ENCODE data around the gene ZMIZ1. TPM values are rescaled to one million over a fixed set of nuclear protein-coding genes. Genes with fewer than 3 reads are reported as not detected.
A peak's percentile ranks its signal among the peaks of the same experiment; 100 is the strongest.

Gene ZMIZ1
- total RNA-seq, 4 donors from 2014 or later, result 22.7 to 37.5 (median 31.7) TPM

DNA sequence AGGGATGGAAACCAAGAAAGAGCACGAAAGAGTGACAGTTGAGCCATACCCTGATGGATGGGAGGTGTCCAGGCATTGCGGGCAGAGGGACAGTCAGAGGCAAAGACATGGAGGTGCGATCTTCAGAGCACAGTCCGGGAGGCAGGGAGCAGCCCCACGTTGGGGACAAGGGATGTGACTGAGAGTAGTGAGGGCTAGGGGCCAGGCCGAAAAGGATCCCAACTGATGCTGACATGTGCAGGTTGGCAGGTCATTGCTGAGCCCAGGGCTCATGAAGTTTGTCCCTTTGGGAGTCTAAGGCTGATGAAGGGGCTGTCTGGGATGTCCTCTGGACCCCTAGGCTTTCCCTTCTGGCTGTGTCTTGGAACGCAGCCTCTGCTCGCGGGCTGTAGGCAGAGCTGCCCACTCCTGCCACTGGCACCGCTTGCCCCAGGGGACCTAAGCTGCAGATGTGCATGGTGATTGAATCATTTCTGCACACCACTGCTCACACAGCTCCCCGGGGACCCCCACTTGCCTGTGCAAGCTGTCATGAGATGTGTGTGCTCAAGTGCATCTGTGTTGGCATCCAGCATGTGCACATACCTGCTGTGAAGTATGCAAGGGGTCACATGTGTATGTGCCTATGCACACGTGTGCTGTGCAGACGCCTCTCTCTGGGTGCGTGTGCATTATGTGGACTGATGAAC lies 125.1 kb downstream of the ZMIZ1 start:
- Histone ChIP-seq H3K4me3 (no peak overlapping the region), H3K4me1 (peaks cover 29 to 34% of the 10 kb centered on the region in 2 donors), H3K9me3 (no peaks in the 10 kb centered on the region), H3K36me3 (no peaks in the 10 kb centered on the region), H3K27ac (no peak overlapping the region), H3K27me3 (no peaks in the 10 kb centered on the region)
- in situ Hi-C loops (cut with MboI; ENCODE audit: low sequenced_read_pairs in 4 of 4), result loop anchor here (10.0 to 25.0 kb wide), 7 partner anchors 232 to 1157 kb away; partner anchors contain the start of genes POLR3A (in 1 of the 4) and RPS24 (in 1 of the 4)
- ATAC-seq (no peak), DNase-seq (no peak)
- intact Hi-C loops (cut with DNase I; ENCODE audit: low total_unique reads), result loop anchor here (2.0 to 10.0 kb wide), 5 partner anchors 27 to 891 kb away; no protein-coding TSS in a partner anchor
- TF ChIP-seq, protein P1, sequence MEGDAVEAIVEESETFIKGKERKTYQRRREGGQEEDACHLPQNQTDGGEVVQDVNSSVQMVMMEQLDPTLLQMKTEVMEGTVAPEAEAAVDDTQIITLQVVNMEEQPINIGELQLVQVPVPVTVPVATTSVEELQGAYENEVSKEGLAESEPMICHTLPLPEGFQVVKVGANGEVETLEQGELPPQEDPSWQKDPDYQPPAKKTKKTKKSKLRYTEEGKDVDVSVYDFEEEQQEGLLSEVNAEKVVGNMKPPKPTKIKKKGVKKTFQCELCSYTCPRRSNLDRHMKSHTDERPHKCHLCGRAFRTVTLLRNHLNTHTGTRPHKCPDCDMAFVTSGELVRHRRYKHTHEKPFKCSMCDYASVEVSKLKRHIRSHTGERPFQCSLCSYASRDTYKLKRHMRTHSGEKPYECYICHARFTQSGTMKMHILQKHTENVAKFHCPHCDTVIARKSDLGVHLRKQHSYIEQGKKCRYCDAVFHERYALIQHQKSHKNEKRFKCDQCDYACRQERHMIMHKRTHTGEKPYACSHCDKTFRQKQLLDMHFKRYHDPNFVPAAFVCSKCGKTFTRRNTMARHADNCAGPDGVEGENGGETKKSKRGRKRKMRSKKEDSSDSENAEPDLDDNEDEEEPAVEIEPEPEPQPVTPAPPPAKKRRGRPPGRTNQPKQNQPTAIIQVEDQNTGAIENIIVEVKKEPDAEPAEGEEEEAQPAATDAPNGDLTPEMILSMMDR (IDR thresholded peaks at IDR 0.05 in 4 of 5, conservative IDR thresholded peaks at IDR 0.05 in 1 of 5), result no peak
- TF ChIP-seq POLR2A (IDR thresholded peaks at IDR 0.05), result no peak

DNA sequence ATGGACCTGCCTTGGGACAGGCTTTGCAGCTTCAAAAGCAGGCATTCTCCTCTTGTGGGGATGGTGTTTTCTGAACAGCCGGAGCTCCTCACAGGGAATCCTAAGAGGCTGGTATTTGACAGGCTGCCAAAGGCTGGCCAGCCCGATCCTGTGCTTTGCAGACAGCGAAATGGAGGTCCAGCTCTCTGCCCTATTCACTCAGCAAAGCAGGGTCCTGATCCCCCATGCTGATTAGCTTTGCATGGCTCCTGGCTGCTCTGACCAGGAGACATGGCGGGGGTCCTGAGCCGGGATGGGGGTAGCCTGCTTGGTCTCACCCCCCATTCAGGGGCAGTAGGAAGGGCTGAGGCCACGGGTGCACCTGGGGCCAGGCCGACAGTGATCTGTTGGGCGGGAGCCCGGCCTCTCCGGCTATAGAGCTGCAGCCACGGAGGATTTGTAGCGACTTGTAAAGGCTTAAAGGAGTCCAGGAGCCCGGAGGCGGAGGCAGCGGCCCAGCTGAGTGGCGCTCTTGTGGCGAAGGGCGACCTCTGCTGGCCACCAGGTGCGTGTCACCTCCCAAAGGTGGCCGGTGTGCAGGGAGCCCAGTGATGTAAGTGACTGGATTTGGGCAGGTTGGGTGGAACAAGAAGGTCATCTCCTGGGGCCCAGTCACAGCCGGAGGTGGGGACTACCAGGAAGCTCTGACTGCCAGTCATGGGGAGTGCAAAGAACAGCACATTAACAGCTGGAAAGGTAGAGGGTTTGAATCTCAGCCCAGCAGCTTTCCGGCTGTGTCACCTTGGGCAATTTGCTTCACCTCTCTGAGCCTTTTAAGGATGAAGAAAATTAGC lies 126.5 kb downstream of the ZMIZ1 start:
- Histone ChIP-seq H3K9me3 (no peaks in the 10 kb centered on the region), H3K27me3 (no peaks in the 10 kb centered on the region), H3K4me1 (peaks cover 25 to 31% of the 10 kb centered on the region in 2 donors), H3K36me3 (no peaks in the 10 kb centered on the region), H3K27ac (peak overlapping the region; percentile 51 to 76 (median 57)), H3K4me3 (no peak overlapping the region)
- intact Hi-C loops (cut with DNase I; ENCODE audit: low total_unique reads) (loop anchor here (1.0 to 10.0 kb wide), 8 partner anchors 29 to 1148 kb away; no protein-coding TSS in a partner anchor), in situ Hi-C loops (cut with MboI; ENCODE audit: low sequenced_read_pairs in 4 of 4) (loop anchor here (10.0 to 25.0 kb wide), 7 partner anchors 233 to 1158 kb away; partner anchors contain the start of genes POLR3A (in 1 of the 4) and RPS24 (in 1 of the 4))
- DNase-seq (peak; percentile 77 to 86), ATAC-seq (peak; percentile 77 to 86)
- TF ChIP-seq, protein P1 (IDR thresholded peaks at IDR 0.05 in 4 of 5, conservative IDR thresholded peaks at IDR 0.05 in 1 of 5), result peak; percentile 90 to 96 (median 96)
- TF ChIP-seq POLR2A (IDR thresholded peaks at IDR 0.05), result no peak

DNA sequence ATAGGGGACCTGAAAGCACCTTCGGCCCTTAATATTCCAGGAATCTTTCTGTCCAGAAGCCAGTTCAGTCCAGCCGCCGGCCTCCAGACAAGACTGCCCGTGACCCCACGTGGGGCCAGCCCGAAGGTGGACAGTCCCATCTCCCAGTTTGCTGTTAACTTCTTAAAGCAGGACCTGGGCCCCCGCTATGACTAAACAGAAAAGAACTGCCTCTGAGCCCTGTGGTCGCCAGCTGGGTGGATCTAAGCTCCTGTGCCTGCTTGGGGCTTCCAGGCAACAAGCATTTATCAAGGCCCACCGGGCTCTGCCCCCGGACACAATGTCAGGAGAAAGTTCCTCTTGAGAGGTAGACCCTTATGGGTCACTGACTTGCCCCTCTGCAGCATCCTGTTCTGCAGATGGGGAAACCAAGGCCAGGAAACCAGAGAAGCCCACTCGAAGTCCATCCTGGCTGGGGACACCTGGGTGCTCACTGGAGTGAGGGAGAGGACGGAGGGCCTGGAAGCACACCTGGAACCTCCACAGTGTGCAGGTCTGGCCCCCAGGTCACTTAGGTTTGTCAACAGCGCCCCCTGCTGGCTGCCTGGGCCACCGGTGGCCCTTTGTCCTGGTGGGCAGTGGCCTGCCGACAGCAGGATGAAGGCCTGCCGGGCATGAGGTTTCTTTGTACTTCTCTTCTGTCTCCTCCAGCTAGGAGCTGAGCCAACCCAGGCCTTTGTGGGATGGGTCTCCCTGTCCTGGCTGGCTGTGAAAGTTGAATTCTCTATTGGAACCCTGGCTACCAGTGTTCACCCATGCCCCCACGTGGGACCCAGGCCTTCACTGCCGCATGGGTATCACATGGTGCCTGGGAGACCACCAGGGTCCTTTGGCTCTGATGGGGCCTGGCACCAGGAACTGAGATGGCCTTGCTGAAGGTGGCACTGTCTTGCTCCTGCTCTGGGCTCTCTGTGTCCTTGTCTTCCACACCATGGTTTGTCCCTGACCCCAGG lies 128.0 kb downstream of the ZMIZ1 start:
- DNase-seq, result peak; percentile 34 to 57
- in situ Hi-C loops (cut with MboI; ENCODE audit: low sequenced_read_pairs in 4 of 4), result loop anchor here (10.0 to 25.0 kb wide), 7 partner anchors 234 to 1159 kb away; partner anchors contain the start of genes POLR3A (in 1 of the 4) and RPS24 (in 1 of the 4)
- no peak for TF ChIP-seq POLR2A (IDR thresholded peaks at IDR 0.05)
- TF ChIP-seq, protein P1 (IDR thresholded peaks at IDR 0.05 in 4 of 5, conservative IDR thresholded peaks at IDR 0.05 in 1 of 5), result peak; percentile 87 to 96 (median 94)
- H3K4me3 ChIP-seq, result no peak overlapping the region
- no peak overlapping the region for H3K27ac ChIP-seq
- H3K4me1 ChIP-seq, result peaks cover 22% of the 10 kb centered on the region in 2 donors
- peak in 1 of 2 donors; percentile 40 for ATAC-seq
- no peaks in the 10 kb centered on the region for H3K9me3 ChIP-seq
- no peaks in the 10 kb centered on the region for H3K27me3 ChIP-seq
- no peaks in the 10 kb centered on the region for H3K36me3 ChIP-seq
- intact Hi-C loops (cut with DNase I; ENCODE audit: low total_unique reads), result loop anchor here (5.0 to 10.0 kb wide), 5 partner anchors 82 to 1149 kb away; no protein-coding TSS in a partner anchor

Measured in gastrocnemius medialis (tissue), 4 donors.